Fibroblast of lung (primary cell): ENCODE measurements around the gene PEX10. TPM values are rescaled to one million over a fixed set of nuclear protein-coding genes. Genes with fewer than 3 reads are reported as not detected.

ENCODE experiments used
- DNase-seq, 2 donors: peaks; one replicate each; pipeline versions ENCODE4 v3.0.0 to v3.0.0-alpha.2; 2010; ENCODE audit warnings: low read depth in 2 of 2
- H2AFZ ChIP-seq: 2 replicates; pipeline ENCODE4 v1.5.1; 2012; ENCODE audit warnings: low read length, control low read depth, inconsistent platforms
- H3K27ac ChIP-seq: 2 replicates; pipeline ENCODE4 v1.5.1; 2011; ENCODE audit warnings: low read length, control low read depth; ENCODE audit not compliant: insufficient read depth
- H3K27me3 ChIP-seq: 2 replicates; pipeline ENCODE4 v1.5.1; 2011; ENCODE audit warnings: mild to moderate bottlenecking, low read length; ENCODE audit not compliant: control insufficient read depth, insufficient read depth
- H3K36me3 ChIP-seq: 2 replicates; pipeline ENCODE4 v1.5.1; 2011; ENCODE audit warnings: low read length; ENCODE audit not compliant: control insufficient read depth, insufficient read depth
- H3K4me1 ChIP-seq: 2 replicates; pipeline ENCODE4 v1.5.1; 2011; ENCODE audit warnings: low read length; ENCODE audit not compliant: control insufficient read depth, insufficient read depth; ENCODE audit errors: extremely low read depth
- H3K4me2 ChIP-seq: 2 replicates; pipeline ENCODE4 v1.5.1; 2011; ENCODE audit warnings: low read length, control low read depth; ENCODE audit not compliant: insufficient read depth; ENCODE audit errors: extremely low read depth
- H3K4me3 ChIP-seq, 4 experiments: fragments of 200-600 bp in 1 of 4; sonication (generic) in 1 of 4; replicated peaks in 1 of 4; 2 replicates each; pipeline ENCODE4 v1.5.1; 2011 to 2016; ENCODE audit warnings: low read length in 4 of 4, low read depth in 3 of 4, mild to moderate bottlenecking in 3 of 4, control low read depth in 2 of 4, inconsistent platforms in 1 of 4, mixed read lengths in 1 of 4; ENCODE audit not compliant: insufficient read depth in 1 of 4; ENCODE audit errors: control extremely low read depth in 1 of 4
- H3K79me2 ChIP-seq: 2 replicates; pipeline ENCODE4 v1.5.1; 2012; ENCODE audit warnings: mild to moderate bottlenecking, low read length, inconsistent platforms; ENCODE audit not compliant: control insufficient read depth, insufficient read depth
- H3K9ac ChIP-seq: 2 replicates; pipeline ENCODE4 v1.5.1; 2011; ENCODE audit warnings: mild to moderate bottlenecking, low read length, control low read depth; ENCODE audit not compliant: insufficient read depth
- H3K9me3 ChIP-seq: 2 replicates; pipeline ENCODE4 v1.5.1; 2012; ENCODE audit warnings: low read depth, low read length; ENCODE audit not compliant: control insufficient read depth, insufficient read depth
- H4K20me1 ChIP-seq: 2 replicates; pipeline ENCODE4 v1.5.1; 2011; ENCODE audit warnings: low read length; ENCODE audit not compliant: control insufficient read depth, insufficient read depth; ENCODE audit errors: extremely low read depth
- EZH2 ChIP-seq: IDR thresholded peaks from 2 replicates; pipeline ENCODE4 v1.5.1; 2012; ENCODE audit warnings: low read length, control low read depth, mild to moderate bottlenecking; ENCODE audit errors: missing control alignments
- polyA minus RNA-seq: library from RNA; depleted of rRNA, polyadenylated mRNA; stranded (reverse); fragments of >200 nt; gene quantifications from 2 replicates; pipeline ENCODE4 v1.2.3, GENCODE V29; 2011; ENCODE audit warnings: low replicate concordance
- polyA plus RNA-seq, 2 donors: library from polyadenylated mRNA; depleted of rRNA in 1 of 2; stranded (reverse) in 1 of 2; unstranded in 1 of 2; fragments of >200 nt; gene quantifications; 2 replicates each; pipeline ENCODE4 v1.2.1, GENCODE V29; 2011 to 2012; ENCODE audit warnings: missing spikeins in 1 of 2
- total RNA-seq: library from RNA; depleted of rRNA; stranded (reverse); fragments of >200 nt; gene quantifications from 2 replicates; pipeline ENCODE4 v1.2.1, GENCODE V29; 2014
- TF ChIP-seq, protein P1 (sequence below), 2 donors: IDR thresholded peaks in 1 of 2; conservative IDR thresholded peaks in 1 of 2; 1 replicate in 1 of 2; 2 replicates in 1 of 2; pipeline ENCODE4 v1.5.1; 2011 to 2012; ENCODE audit warnings: low read length in 2 of 2, control low read depth in 1 of 2, inconsistent platforms in 1 of 2, low read depth in 1 of 2, mild to moderate bottlenecking in 1 of 2

The PEX10 gene
- total RNA-seq (31.6 and 33.4 TPM in 2 replicates), polyA plus RNA-seq (15.4 and 19.0 TPM in 2 replicates), polyA minus RNA-seq (7.5 and 12.7 TPM in 2 replicates)
- polyA plus RNA-seq (2012) = 16.0 and 24.6 TPM in 2 replicates

DNA sequence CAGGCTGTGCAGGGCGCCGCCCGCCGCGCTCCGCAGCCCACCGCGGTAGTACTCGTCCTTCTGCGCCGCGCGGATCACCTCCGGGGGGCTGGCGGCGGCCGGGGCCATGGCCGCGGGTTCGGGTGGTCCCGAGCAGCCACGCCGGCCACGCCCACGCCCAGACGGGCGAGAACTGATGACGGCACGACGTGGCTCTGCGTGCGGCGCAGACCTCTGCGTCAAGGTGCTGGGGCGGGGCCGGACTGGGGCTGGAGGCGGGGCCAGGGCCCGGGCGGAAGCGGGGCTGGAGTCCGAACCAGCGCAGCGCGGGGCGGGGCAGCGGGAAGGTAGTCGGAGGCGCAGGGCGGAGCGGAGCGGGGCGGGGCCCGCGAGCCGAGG, at the start of gene PEX10:
Gene PEX10, minus strand, starts transcription at position 170 of the 378 bp plus-strand sequence. Its CDS starts 62 bp downstream, at position 108.
- no peaks in the 10 kb centered on the region for H3K9me3 ChIP-seq
- peaks cover 5% of the 10 kb centered on the region for H3K79me2 ChIP-seq
- peaks cover 6% of the 10 kb centered on the region for H3K4me1 ChIP-seq
- peak within 1 kb of the TSS; percentile 67 to 83 (median 82) for H3K4me3 ChIP-seq
- TF ChIP-seq EZH2 = no peak
- TF ChIP-seq, protein P1, sequence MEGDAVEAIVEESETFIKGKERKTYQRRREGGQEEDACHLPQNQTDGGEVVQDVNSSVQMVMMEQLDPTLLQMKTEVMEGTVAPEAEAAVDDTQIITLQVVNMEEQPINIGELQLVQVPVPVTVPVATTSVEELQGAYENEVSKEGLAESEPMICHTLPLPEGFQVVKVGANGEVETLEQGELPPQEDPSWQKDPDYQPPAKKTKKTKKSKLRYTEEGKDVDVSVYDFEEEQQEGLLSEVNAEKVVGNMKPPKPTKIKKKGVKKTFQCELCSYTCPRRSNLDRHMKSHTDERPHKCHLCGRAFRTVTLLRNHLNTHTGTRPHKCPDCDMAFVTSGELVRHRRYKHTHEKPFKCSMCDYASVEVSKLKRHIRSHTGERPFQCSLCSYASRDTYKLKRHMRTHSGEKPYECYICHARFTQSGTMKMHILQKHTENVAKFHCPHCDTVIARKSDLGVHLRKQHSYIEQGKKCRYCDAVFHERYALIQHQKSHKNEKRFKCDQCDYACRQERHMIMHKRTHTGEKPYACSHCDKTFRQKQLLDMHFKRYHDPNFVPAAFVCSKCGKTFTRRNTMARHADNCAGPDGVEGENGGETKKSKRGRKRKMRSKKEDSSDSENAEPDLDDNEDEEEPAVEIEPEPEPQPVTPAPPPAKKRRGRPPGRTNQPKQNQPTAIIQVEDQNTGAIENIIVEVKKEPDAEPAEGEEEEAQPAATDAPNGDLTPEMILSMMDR (conservative IDR thresholded peaks at IDR 0.05 in 1 of 2, IDR thresholded peaks at IDR 0.05 in 1 of 2; ENCODE audit: low read depth in 1 of 2, low read length in 2 of 2) = no peak
- peak within 1 kb of the TSS; percentile 90 for H3K27ac ChIP-seq
- H4K20me1 ChIP-seq = no peaks in the 10 kb centered on the region
- no peaks in the 10 kb centered on the region for H3K27me3 ChIP-seq
- peak within 1 kb of the TSS; percentile 90 for H3K9ac ChIP-seq
- peak within 1 kb of the TSS; percentile 93 for H2AFZ ChIP-seq
- H3K4me2 ChIP-seq = peak within 1 kb of the TSS; percentile 92
- DNase-seq = peak; percentile 90 to 92
- peaks cover 9% of the 10 kb centered on the region for H3K36me3 ChIP-seq

DNA sequence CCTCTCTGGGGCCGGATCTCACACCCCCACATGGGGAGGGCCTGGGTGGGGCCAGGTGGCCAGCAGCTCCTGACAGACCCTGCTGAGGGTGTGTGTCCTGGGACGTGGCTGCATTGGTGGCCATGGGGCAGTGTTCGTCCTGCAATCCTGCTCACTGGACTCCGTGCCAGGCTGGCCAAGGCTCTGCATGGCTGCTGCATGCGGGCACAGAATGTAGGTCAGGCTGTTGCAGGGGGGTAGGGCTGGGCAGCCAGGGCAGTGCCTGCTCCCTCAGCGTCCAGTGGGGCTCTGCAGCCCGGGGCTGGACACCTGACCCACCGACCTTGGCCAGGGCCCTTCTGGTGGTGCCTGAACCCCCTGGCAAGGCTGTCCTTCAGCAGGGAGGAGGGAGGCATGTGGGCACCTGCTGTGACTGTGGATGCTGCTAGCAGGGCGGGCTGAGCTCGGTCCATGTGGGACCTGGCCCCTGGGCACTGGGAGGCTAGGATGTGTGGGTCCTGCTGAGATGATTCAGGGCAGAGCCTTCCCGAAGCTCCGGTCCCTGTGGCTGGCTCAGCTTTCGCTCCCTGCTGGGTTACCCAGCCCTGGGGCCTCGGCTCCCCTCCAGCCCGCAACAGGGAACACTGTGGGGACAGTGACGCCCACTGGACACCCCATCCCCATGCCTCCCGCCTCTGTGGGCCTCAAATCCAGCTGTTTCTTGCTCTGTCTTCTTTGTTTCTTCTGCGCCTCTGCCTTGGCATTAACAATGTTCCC, 48.8 kb upstream of the PEX10 start:
- no peak for DNase-seq
- H3K36me3 ChIP-seq = no peaks in the 10 kb centered on the region
- H3K79me2 ChIP-seq = no peaks in the 10 kb centered on the region
- H3K4me3 ChIP-seq = no peak overlapping the region
- no peaks in the 10 kb centered on the region for H3K4me1 ChIP-seq
- no peak overlapping the region for H3K9ac ChIP-seq
- H2AFZ ChIP-seq = no peak overlapping the region
- TF ChIP-seq, protein P1 (conservative IDR thresholded peaks at IDR 0.05 in 1 of 2, IDR thresholded peaks at IDR 0.05 in 1 of 2; ENCODE audit: low read depth in 1 of 2, low read length in 2 of 2) = no peak
- TF ChIP-seq EZH2 = no peak
- H3K27me3 ChIP-seq = peaks cover 16% of the 10 kb centered on the region
- no peak overlapping the region for H3K27ac ChIP-seq
- no peaks in the 10 kb centered on the region for H3K9me3 ChIP-seq
- H4K20me1 ChIP-seq = no peaks in the 10 kb centered on the region
- H3K4me2 ChIP-seq = no peak overlapping the region

DNA sequence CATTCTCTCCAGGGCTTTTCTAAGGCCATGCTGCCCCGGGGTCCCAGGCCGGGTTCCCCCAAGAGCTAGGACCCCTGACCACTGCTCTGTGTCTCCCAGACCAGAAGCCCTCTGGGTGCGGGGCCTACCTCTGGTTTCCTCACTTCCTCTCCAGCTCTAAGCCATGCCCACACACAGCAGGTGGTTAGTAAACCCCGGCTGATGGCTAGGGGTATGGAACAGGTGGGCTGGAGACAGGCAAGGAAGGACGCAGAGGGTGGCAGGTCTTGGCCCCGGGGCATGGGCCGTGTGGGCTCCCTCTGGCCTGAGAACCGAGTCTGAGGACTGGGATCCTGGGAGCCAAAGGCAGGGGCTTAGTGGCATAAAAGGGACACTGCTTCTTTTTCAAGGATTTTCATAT, 47.8 kb upstream of the PEX10 start:
- H3K9me3 ChIP-seq = no peaks in the 10 kb centered on the region
- TF ChIP-seq EZH2 = no peak
- TF ChIP-seq, protein P1 (conservative IDR thresholded peaks at IDR 0.05 in 1 of 2, IDR thresholded peaks at IDR 0.05 in 1 of 2; ENCODE audit: low read depth in 1 of 2, low read length in 2 of 2) = no peak
- H4K20me1 ChIP-seq = no peaks in the 10 kb centered on the region
- DNase-seq = no peak
- H3K27me3 ChIP-seq = peaks cover 16% of the 10 kb centered on the region
- no peak overlapping the region for H3K27ac ChIP-seq
- no peak overlapping the region for H3K9ac ChIP-seq
- H3K36me3 ChIP-seq = no peaks in the 10 kb centered on the region
- no peak overlapping the region for H2AFZ ChIP-seq
- H3K4me3 ChIP-seq = no peak overlapping the region
- no peak overlapping the region for H3K4me2 ChIP-seq
- no peaks in the 10 kb centered on the region for H3K4me1 ChIP-seq
- H3K79me2 ChIP-seq = no peaks in the 10 kb centered on the region
